NCI-H2196 (cell line): ENCODE results near the gene TMEM238.
"Not testable (repeated sequence)": the region's sequence is repeated elsewhere in the genome, so short reads cannot be mapped to it uniquely, and the experiment has no call there.

Experiments
- DNase-seq: peaks from one replicate; lab custom pipeline; 2025; ENCODE audit not compliant: unreplicated experiment; lab: John Stamatoyannopoulos, UW

The TMEM238 gene

DNA sequence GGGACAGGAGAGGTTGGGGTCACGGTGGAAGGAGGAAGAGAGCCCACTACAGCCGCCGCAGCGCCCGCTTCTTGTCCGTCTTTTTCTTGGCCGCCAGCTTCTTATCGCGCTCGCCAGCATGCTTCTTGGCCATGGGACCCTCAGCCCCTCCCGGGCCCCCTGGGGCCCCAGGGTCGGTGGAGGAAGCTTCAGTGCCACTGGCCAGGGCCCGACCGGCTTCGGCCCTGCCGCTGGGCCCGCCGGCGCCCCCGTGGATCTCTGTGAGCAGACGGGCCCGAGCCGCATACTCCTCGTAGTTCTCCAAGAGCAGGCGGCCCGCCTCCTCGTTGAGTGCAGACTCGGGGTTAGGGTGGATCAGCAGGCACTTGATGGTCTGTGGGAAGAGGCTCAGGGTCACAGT is 17.3 kb upstream of the TMEM238 start:
- not testable (repeated sequence) for DNase-seq

DNA sequence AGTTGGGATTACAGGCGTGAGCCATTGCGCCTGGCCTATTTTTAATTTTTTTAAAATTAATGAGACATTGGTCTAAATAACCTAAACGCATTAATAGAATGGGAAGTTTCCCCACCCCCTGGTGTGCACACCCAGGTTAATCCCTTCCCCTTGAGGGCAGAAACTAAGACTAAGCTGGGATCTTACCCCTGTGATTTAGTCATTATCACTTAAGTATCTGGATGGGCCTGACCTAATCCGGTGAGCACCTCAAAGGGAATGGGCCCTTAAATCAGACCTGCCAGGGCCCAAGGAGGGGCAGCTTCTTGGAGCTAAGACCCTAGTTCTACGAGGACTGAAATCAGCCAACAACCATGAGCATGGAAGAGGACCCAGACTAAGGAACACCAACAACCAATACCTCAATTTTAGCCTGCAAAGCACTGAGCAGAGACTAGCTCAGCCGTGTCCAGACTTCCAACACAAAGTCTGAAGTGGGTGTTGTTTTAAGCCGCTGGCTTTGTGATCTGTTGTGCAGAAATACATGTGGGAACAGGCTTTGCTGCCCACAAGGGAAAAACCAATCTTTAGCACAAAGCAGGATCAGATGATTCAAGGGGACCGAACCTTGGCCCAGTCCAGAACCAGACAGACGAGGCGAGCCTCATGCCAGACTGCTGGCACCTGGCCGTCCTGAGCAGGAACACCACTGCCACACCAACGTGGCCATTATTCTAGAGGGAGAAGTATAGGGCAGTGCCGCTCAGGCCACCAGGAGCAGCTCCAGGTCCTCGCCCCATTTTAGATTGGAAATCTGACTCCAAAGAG is 16.4 kb upstream of the TMEM238 start:
- DNase-seq, result no peak

DNA sequence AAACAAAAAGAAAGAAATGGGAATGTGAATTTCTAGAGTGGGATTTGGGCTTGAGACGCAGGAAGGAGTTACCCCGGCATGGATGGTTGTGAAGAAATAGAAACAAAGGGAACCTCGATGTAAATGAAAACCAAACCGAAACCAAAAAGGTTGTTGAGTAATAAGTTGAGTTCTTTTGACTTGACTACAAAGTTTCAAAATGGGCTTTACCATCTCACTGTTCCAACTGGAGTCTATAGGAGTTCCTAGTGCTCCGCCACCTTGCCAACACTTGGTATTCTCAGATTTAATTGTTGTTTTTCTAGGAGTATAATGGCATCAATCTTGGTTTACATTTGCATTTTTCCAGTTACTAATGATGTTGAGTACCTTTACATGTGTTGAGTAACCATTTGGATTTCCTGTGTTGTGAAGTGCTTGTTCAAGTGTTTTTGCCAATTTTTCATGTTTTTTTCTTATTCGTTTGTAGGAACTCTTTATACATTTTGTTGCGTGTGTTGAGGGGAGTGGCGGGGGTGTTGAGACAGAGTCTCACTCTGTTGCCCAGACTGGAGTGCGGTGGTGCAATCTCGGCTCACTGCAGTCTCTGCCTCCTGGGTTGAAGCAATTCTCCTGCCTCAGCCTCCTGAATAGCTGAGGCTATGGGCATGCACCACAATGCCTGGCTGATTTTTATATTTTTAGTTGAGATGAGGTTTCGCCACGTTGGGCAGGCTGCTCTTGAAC is 14.3 kb upstream of the TMEM238 start:
- DNase-seq, result no peak

DNA sequence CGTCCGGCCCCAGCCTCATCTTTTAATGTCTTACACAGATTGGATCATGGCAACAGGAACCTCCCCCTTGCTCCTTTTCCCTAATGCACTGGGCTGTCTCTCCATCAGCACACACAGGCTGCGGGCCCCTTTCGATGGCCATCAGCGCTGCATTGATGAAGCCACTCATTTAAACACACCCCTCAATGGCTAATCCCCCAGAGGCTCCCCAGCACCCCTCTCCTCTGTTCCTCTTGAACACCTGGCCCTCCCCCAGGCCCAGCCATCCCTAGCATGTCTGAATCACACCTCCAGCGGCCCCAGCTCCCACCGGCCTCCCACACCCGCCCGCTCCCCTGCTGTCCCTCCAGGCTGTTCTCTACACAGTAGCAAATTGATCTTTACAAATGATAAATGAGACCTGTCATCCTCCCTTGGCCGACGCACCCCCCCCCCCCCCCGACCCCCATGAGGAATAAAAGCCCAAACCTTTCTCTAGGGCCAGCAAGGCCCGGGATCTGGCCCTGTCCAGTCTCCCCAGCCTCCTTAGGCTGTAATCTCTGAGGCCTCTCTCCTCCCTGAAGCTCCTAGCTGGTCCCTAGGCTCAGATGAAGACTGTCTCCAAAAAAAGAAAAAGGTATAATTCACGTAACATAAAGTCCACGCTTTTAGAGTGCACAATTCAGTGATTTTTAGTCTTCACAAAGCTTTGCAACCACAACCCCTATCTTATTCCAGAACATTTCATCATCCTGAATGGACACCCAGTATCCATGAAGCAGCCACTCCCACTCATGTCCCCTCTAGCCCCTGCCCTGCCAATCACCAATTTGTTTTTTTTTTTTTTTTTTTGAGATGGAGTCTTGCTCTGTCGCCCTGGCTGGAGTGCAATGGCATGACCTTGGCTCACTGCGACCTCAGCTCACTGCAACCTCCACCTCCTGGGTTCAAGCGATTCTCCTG is 9.0 kb upstream of the TMEM238 start:
- no peak for DNase-seq

DNA sequence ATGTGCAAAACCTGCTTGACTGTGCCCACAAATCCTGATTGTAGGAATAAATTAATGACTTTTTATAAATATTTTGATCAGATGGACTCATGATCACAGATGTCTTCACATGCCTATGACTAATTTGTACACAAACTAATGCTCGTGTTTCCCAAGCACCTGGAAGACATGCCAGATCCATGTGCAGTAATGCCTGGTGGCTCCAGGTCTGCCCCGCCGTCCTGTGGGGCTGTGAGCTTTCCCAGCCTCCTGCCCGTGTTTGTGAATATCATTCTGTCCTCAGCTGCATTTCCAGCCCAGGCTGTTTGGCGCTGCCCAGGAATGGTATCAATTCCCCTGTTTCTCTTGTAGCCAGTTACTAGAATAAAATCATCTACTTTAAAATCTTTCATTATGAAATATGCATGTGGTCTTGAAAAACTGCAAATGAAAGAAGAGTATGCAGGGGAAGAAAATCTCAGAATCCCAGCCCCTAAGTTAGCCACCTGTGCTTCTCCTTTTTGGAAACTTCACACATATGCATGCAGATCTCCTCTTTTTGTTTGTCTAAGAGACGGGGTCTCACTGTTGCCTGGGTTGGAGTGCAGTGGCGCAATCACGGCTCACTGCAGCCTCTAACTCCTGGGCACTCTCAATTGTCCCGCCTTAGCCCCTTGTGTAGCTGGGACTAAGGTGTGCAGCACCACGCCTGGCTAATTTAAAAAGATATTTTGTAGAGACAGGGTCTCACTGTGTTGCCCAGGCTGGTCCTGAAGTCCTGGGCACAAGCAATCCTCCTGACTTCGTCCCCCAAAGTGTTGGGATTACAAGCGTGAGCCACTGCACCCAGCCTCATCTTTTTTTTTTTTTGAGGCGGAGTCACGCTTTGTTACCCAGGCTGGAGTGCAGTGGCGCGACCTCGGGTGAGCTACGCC is 7.9 kb upstream of the TMEM238 start:
- DNase-seq, result no peak

DNA sequence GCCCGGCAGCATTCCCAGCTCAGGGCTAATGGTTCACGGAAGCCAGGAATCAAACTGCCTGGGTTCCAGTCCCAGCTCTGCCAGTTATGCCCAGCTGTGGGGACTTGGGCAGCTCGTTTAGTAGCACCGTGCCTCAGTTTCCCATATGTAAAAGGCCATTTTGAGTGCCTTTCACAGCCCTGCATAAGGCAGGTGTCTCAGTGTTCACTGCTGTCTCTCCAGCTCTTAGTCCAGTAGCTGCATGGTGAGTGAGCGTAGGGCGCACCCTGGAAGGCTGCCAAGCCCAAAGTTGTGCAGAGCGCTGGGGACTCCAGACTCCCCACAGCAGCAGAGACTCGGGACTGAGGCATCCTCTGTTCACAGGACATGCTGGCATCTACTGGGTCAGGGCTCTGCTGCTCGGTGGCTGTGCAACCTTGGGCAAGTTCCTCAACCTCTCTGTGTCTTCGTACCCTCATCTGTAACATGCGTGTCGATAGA is 7.1 kb upstream of the TMEM238 start:
- DNase-seq, result no peak

DNA sequence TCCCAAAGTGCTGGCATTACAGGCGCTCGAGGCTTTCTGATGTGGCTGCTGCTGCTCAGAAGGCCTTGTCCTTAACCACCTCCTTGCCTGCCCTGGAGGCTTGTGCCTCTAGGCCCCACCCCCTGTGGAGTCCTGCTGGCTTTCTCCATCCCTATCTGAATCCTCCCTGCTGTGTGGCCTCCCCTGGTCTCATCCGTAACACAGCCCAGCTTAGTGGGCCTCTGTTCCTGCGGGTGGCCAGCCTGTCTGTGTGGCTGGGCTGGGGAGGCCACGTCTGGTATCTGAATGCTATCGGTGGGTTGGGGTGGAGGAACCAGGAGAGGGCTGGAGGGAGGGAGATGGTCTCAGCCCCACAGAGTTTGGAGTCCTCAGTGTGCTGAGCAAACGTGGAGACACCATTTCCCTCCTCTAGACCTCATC is 6.4 kb upstream of the TMEM238 start:
- DNase-seq, result no peak

DNA sequence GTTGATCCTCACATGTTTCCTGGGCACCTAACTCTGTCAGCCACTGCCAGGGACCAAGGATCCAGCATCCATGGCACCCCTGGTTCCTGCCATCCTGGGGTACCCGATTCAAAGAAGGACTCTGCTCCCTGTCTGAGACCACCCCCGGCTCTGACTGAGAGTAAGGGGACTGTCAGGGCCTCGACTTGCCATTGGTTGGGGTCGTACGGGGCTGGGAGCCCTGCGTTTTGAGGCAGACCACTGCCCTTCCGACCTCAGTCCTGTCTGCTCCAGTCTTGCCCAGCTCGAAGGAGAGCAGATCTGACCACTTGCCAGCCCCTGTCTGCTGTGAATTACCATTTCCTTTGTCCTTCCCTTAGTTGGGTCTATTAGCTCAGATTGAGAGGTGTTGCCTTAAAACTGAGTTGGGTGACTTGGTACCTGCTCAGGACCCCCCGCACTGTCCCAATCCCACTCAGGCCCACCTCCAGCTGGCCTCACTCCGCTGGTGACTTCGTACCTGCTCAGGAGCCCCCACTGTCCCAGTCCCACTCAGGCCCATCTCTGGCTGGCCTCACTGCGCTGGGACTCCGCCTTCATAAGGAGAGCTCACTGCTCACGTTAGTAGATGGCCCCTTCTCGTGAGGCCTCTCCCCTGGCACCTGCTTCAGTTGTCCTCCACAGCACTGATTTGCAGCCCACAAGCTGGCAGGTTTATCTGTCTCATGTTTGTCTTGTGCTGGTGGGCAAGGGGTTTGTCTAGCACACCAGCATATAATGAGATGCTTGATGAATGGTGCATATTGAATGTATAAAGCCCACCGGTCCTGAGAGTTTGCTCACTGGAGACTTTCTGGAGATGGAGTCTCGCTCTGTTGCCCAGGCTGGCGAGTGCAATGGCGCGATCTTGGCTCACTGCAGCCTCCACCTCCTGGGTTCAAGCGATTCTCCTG is 5.6 kb upstream of the TMEM238 start:
- no peak for DNase-seq

DNA sequence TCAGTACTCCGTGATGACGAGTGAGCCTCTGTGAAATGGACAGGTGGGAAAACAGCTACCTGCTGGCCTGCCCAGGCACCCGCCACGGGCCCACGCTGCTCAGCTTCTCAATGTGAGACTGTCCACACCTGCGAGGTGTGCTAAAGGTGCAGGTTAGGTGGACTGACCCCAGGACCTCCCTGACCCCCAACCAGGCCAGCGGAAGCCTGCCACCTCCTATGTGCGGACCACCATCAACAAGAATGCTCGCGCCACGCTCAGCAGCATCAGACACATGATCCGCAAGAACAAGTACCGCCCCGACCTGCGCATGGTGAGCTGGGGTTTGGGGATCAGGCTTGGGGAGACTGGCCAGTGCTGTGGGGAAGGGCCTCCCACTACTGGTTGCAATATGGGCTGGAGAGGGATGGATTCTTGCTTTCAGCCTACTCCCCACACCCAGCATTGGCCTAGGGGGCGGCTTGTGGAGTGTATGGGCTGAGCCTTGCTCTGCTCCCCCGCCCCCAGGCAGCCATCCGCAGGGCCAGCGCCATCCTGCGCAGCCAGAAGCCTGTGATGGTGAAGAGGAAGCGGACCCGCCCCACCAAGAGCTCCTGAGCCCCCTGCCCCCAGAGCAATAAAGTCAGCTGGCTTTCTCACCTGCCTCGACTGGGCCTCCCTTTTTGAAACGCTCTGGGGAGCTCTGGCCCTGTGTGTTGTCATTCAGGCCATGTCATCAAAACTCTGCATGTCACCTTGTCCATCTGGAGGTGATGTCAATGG is 3.8 kb upstream of the TMEM238 start:
- DNase-seq, result no peak

DNA sequence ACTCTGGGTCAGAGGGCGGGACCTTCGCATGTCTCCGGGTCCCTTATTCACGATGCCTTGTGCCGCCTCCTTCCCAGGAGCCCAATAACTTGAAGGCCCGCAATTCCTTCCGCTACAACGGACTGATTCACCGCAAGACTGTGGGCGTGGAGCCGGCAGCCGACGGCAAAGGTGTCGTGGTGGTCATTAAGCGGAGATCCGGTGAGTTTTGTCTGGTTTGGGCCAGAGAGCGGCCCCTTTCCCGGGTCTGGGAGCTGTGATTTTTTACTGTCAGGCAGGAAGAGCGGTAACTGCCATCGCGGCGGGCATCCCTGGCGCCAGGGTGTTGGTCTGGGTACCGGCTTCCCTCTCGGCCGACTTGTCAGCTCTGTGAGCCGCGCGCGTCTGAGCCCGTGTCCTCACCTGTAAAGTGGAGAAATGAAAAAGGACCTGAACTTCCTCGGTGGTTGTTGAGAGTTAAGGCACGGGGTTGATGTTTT is 2.4 kb upstream of the TMEM238 start:
- DNase-seq, result no peak

DNA sequence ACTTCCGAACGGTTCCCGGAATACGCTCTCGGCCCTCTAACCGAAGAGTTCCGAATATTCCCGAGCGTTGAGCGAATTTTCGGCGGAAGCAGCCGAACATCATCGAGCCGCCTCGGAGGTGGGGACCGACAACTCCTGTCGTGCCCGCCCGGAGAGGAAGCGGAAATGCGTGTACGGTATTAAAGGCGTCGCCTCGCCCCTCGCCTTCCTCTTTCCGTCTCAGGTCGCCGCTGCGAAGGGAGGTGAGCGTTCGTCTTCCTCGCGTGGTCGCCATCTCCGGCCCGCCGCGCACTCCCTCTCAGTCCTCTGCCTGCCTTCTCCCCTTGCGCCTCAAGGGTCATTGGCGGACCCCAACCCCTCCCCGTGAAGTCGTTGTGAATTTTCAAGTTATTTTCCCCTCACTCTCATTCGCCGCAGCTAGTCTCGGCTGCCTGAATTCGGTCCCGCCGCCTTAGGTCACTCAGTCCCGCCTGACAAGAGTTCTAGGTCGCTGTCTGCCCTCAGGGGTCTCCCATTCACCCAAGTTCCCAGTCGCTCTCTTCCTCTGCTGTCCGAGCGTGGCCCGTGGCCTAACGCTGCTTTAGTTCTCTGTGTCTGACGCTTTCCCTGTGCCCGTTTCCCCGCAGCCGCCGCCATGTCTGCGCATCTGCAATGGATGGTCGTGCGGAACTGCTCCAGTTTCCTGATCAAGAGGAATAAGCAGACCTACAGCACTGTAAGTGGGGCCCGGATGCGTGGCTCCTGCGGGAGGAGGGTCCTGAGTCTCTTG is 1.8 kb upstream of the TMEM238 start, which contains the start of gene RPL28:
TSS of gene RPL28 (plus strand) at position 209 of the 769 bp plus-strand sequence. CDS start at position 635, 426 bp downstream.
- DNase-seq, result peak; percentile 99

DNA sequence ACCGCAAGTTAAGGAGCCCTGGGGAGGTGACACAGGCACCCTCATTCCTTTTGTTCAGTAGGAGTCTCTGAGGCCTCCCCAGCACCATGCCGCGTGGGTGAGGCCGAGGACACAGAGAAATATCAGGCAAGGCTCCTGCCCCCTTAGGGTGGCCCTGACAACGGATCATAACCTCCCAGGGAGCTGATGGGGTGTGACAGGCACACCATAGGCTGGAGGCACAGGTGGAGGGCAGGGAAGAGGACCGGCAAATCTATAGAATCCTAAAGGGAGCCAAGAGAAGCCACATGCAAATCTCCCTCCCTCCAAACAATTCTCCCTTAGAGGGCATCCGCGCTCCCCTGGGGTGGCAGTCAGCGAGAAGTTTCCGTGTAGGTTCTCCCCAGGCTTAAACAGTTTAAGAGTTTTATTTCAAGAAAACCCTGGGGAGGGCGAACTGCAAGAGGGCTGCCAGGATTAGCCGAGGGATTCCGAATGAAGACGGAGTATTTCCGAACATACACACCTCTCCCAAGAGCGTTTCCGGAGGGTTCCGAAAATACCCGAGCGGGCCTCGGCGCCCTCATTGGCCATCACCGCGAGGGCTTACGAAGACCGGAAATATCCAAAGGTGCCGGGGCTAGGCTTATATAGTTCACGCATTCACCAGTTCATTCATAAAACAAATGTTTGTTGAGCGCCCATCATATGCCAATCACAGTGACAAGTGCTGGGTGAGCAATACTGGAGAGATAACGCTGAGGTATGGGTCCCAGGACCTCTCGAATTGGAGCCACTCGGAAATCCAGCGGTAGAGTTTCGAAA is 1.0 kb upstream of the TMEM238 start:
- peak; percentile 98 for DNase-seq

DNA sequence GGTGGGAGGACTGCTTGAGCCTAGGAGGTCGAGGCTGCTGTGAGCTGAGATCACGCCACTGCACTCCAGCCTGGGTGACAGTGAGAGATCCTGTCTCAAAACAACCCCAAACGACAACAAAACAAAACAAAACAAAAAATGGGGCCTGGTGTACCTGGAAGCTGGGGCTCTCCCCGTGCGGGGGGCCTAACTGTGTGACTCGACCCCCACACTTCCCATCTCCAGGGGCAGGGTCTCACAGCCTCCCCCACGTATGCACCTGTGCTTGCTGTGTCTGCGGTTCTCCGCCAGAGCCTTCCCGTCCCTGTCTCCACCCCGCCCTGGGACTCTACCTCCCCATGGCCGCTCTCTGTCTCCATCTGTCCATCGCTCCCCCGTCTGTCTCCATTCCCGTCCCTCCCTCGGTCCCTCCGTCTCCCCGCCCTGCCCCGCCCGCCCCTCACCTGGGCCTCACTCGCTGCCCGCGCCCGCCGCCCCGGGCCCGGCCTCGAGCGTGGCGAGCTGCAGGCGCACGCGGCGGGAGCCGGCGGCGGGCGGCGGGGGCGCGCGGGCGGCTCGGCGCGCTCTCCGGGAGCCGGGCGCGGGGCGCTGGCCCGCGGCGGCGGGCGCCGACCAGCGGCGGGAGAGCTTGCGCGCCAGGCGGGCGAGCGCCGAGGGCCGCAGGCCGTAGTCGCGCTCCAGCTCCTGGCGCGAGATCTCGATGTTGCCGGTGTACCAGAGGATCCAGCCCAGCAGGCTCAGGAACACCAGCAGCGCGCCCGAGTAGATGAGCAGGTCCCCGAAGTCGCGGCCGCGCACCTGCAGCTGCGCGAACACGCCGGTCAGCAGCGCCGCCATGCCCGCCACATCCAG is 587 bp downstream of the TMEM238 start:
- DNase-seq, result peak; percentile 69

DNA sequence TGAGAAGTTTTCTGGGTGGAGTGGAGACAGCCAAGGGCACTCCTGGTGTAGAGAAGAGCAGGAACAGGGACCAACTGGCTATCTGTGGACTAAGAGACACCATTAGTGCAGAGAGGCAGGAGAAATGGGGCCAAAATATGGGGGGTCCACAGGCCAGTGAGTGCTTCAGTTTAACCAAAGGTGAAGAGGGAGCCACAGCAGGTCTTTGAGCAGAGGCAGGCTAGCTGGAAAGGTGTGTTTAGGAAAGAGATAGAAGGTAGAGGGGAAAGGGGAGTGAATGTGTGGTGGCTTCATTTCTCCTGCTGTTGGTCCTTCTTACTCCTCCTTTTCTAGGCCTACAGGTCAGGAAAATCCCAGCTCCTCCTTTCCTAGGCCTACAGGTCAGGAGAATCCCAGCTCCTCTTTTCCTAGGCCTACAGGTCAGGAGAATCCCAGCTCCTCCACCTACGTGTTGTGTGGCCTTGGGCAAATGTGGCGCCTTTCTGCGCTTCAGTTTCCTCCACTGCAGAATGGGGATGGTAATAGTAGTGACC is 1.5 kb downstream of the TMEM238 start:
- DNase-seq, result no peak

DNA sequence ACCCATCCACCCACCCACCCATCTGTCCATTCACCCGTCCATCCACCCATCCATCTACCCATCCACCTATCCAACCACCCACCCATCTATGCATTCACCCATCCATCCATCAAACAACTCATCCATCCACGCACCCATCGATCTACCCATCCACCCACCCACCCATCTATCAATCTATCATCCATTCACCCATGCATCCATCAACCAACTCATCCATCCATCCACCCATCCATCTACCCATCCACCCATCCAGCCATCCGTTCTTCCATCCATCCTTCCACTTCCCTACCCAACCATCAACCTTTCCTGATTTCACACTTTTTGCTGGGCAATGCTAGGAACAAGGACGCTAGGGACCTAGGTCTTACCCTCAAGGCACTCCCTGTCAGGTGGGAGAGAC is 2.1 kb downstream of the TMEM238 start:
- DNase-seq, result no peak
